ENCODE data around the gene HTT.
A peak's percentile ranks its signal among the peaks of the same experiment; 100 is the strongest.

HTT gene

DNA sequence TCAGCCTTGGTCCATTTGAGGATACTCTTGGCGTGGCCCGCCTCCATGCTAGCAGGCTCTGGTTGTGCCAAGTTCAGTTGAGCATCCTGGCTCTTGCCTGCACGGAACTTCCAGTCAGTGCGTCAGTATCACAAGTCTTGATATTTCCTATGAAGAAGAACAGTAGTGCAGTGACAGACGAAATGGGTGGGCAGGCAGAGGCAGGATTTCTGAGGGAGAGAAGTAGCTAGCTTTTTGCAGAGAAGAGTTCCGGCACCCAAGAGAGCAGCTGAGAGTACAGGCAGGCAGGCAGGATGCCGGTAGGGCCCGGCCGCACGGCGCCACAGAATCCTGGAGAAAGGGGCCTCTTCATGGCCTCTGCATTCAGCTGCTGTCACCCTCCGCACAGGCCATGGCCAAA is 118.3 kb downstream of the HTT start:
- TF ChIP-seq, protein P1, sequence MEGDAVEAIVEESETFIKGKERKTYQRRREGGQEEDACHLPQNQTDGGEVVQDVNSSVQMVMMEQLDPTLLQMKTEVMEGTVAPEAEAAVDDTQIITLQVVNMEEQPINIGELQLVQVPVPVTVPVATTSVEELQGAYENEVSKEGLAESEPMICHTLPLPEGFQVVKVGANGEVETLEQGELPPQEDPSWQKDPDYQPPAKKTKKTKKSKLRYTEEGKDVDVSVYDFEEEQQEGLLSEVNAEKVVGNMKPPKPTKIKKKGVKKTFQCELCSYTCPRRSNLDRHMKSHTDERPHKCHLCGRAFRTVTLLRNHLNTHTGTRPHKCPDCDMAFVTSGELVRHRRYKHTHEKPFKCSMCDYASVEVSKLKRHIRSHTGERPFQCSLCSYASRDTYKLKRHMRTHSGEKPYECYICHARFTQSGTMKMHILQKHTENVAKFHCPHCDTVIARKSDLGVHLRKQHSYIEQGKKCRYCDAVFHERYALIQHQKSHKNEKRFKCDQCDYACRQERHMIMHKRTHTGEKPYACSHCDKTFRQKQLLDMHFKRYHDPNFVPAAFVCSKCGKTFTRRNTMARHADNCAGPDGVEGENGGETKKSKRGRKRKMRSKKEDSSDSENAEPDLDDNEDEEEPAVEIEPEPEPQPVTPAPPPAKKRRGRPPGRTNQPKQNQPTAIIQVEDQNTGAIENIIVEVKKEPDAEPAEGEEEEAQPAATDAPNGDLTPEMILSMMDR (conservative IDR thresholded peaks at IDR 0.05; ENCODE audit: low read depth, low read length): no peak
- no peak overlapping the region for H3K4me3 ChIP-seq (ENCODE audit: low read length)
- DNase-seq (ENCODE audit: low read depth): no peak

DNA sequence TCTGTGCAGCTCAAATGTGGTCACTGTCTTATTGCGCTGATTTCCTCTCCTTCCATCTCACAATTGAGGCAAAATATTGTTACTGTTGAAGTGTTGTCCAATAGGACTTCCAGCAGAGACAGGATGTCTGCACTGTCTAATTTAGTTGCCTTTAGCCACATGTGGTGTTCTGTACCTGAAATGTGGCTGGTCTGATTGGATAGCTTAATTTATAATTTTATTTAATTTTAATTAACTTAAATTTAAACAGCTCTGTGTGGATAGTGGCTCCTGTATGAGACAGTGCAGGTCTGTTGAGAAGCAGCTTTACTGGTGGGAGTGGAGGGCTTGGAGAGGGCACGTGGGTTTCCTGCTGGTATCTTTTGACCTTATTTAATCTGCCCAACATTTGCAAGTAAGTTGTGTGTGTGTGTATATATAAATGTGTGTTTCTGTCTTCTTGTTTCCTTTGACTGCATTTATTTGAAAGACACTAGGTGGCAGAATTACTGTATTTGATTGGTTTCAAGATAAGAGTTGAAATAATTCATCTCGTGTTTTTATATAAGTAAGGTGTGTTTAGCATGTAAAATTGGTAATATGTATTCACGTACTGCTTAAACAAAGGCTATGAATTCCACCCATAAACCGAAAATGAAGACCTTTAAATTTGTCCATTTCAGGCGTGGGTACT is 119.2 kb downstream of the HTT start:
- TF ChIP-seq, protein P1 (conservative IDR thresholded peaks at IDR 0.05; ENCODE audit: low read depth, low read length): peak; percentile 29
- no peak for DNase-seq (ENCODE audit: low read depth)
- H3K4me3 ChIP-seq (ENCODE audit: low read length): no peak overlapping the region

DNA sequence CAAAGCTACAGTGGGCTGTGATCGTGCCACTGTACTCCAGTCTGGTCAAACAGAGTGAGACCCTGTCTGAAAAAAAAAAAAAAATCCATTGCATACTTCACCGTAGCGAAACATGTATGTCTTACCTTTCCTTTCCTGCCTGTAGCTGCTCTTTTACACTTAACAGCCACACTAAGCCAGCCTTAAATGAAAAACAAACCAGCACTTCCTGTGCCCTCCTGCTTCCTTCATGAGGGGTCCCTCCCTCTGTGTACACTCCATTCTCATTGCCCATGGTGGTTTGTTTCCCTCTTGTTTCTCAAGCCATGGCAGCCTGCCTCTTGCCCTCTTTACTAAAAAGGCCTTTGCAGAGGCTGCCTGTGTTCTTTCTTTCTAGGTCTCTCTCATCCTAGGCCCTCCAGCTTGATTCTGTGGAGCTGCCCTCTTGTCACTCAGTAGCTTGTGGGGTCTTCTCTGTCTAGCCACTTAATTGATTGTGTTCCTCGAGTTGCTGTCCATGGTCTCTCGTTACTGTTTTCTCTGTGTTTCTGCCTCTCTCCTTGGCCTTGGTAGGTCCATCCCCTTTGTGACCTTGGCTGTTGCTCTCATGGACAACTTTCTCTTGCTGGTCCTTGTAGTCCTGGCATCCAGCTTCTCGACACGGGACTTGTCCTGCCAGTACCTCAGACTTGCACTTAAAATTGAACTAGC is 122.3 kb downstream of the HTT start:
- TF ChIP-seq, protein P1 (conservative IDR thresholded peaks at IDR 0.05; ENCODE audit: low read depth, low read length): no peak
- no peak overlapping the region for H3K4me3 ChIP-seq (ENCODE audit: low read length)
- DNase-seq (ENCODE audit: low read depth): no peak

DNA sequence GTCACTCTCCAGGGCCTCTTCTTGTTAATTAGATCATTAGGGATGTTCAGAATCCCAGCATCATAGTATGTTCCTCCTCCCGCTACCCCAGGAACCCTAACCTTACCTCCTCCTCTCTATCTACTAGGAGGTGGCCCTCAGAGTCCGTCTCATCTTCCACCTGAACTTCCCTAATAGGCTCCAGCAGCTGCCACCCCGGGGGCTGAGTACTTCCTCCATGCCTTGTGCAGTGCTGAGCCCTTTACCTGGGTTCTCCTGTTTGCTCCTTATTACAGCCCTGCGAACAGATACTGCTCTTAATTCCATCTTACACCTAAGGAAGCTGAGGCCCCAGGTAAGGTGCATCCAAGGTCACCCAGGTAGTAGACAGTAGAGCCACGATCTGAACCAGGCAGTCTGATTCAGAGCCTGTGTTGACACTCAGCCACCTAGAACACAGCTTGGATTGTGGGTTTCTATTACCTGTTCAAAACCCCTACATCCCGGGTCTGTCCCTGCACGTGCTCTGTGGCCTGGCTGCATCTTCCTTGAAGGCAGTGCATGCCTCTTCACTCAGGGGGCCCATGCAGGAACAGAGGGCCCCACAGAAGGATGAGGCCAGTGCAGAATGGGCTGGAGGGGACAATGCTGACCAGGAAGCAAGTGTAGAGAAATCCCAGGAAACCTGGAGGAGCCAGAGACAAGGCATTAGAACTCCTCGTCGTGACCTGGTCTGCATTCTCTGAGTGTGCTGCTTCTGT is 123.1 kb downstream of the HTT start:
- no peak overlapping the region for H3K4me3 ChIP-seq (ENCODE audit: low read length)
- TF ChIP-seq, protein P1 (conservative IDR thresholded peaks at IDR 0.05; ENCODE audit: low read depth, low read length): no peak
- no peak for DNase-seq (ENCODE audit: low read depth)

DNA sequence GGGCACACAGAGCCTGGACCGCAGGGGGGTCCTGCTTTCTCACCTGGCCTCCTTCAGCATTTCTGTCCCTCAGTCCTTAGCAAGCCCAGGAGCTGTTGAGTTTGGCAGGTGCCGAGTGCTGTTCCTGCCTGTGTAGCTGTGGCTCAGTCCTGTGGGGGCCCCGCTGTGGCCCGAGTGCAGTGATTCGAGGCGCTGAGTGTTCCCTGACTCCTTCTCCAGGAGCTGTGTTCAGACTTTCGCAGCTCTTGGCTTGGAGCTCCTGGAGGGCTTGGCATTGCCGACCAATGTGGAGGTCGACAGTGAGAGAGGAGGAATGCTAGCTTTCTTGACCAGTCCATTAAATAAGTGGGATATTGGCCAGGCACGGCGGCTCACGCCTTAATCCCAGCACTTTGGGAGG is 124.4 kb downstream of the HTT start:
- no peak overlapping the region for H3K4me3 ChIP-seq (ENCODE audit: low read length)
- no peak for DNase-seq (ENCODE audit: low read depth)
- TF ChIP-seq, protein P1 (conservative IDR thresholded peaks at IDR 0.05; ENCODE audit: low read depth, low read length): no peak

DNA sequence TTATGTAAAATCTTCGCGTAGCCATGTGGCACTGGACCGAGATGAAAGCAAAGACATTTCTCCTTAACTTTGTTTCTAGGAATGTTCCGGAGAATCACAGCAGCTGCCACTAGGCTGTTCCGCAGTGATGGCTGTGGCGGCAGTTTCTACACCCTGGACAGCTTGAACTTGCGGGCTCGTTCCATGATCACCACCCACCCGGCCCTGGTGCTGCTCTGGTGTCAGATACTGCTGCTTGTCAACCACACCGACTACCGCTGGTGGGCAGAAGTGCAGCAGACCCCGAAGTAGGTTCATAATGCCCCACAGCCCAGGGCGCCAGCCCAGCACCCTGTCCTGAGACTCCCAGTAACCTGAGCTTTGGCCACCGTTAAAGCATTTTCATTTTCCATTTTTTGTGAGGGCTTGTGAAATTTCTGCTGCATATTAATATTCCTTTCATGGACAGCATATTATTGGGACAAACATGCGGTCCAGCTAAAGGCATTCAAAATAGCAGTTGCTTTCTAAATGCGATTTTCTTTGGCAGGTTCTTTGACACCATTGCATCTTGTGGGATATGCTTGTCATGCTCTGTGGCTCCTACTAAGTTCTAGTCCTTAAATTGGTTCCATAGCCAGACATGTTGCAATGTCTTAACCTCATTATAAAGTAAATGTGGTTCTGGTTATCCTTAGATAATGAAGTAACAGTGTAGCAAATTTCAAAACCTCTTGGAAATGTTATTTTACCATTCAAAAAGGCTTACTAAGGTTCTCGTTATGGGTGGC is 125.4 kb downstream of the HTT start:
- H3K4me3 ChIP-seq (ENCODE audit: low read length): no peak overlapping the region
- DNase-seq (ENCODE audit: low read depth): no peak
- TF ChIP-seq, protein P1 (conservative IDR thresholded peaks at IDR 0.05; ENCODE audit: low read depth, low read length): no peak
